Skeletal muscle cell (primary cell): Measurements from ENCODE around the gene BMERB1.
"Not testable (repeated sequence)": the region's sequence is repeated elsewhere in the genome, so short reads cannot be mapped to it uniquely, and the experiment has no call there.

Experiments used
- DNase-seq: peaks from one replicate; pipeline ENCODE4 v3.0.0-alpha.2; 2010; ENCODE audit warnings: low read depth
- H3K4me3 ChIP-seq: 2 replicates; pipeline ENCODE4 v1.5.1; 2011; ENCODE audit warnings: low read depth, mild to moderate bottlenecking, control low read depth, low read length, moderate library complexity

The BMERB1 gene

GRCh38 chr16:15457400-15457799 lies 23.0 kb downstream of the BMERB1 start:
- no peak for DNase-seq
- no peak overlapping the region for H3K4me3 ChIP-seq

- H3K4me3 ChIP-seq, result no peak overlapping the region
Measured at GRCh38 chr16:15457958-15458357, 23.6 kb downstream of the BMERB1 start.

GRCh38 chr16:15459791-15460190 lies 25.4 kb downstream of the BMERB1 start:
- DNase-seq, result no peak
- no peak overlapping the region for H3K4me3 ChIP-seq

More at GRCh38 chr16:15457958-15458357, 23.6 kb downstream of the BMERB1 start:
- no peak for DNase-seq

GRCh38 chr16:15460601-15461000 lies 26.2 kb downstream of the BMERB1 start:
- DNase-seq, result no peak
- H3K4me3 ChIP-seq, result no peak overlapping the region

GRCh38 chr16:15461376-15461775 lies 27.0 kb downstream of the BMERB1 start:
- no peak for DNase-seq
- no peak overlapping the region for H3K4me3 ChIP-seq

GRCh38 chr16:15464401-15465186 lies 30.2 kb downstream of the BMERB1 start:
- DNase-seq, result no peak
- H3K4me3 ChIP-seq, result no peak overlapping the region

- DNase-seq, result no peak
- no peak overlapping the region for H3K4me3 ChIP-seq
Measured at GRCh38 chr16:15466131-15466530, 31.7 kb downstream of the BMERB1 start.

GRCh38 chr16:15466886-15467781 lies 32.7 kb downstream of the BMERB1 start:
- DNase-seq, result no peak
- no peak overlapping the region for H3K4me3 ChIP-seq

- DNase-seq, H3K4me3 ChIP-seq: not testable (repeated sequence)
Measured at GRCh38 chr16:15476971-15477370, 42.6 kb downstream of the BMERB1 start.

- DNase-seq, result no peak
- no peak overlapping the region for H3K4me3 ChIP-seq
Measured at GRCh38 chr16:15477802-15478201, 43.4 kb downstream of the BMERB1 start.

- DNase-seq, result peak; percentile 89
- no peak overlapping the region for H3K4me3 ChIP-seq
Measured at GRCh38 chr16:15482068-15482747, 47.8 kb downstream of the BMERB1 start.

GRCh38 chr16:15482748-15483298 lies 48.4 kb downstream of the BMERB1 start:
- no peak for DNase-seq
- H3K4me3 ChIP-seq, result no peak overlapping the region

GRCh38 chr16:15483857-15484256 lies 49.5 kb downstream of the BMERB1 start:
- no peak overlapping the region for H3K4me3 ChIP-seq
- no peak for DNase-seq

- DNase-seq, result peak; percentile 50
- no peak overlapping the region for H3K4me3 ChIP-seq
Measured at GRCh38 chr16:15484662-15485061, 50.3 kb downstream of the BMERB1 start.

- H3K4me3 ChIP-seq, result no peak overlapping the region
- DNase-seq, result no peak
Measured at GRCh38 chr16:15485175-15485574, 50.8 kb downstream of the BMERB1 start.

- no peak for DNase-seq
- no peak overlapping the region for H3K4me3 ChIP-seq
Measured at GRCh38 chr16:15486661-15487060, 52.3 kb downstream of the BMERB1 start.

- no peak for DNase-seq
- no peak overlapping the region for H3K4me3 ChIP-seq
Measured at GRCh38 chr16:15487336-15488284, 53.2 kb downstream of the BMERB1 start.

GRCh38 chr16:15489016-15489415 lies 54.6 kb downstream of the BMERB1 start:
- no peak overlapping the region for H3K4me3 ChIP-seq
- DNase-seq, result no peak
